HG02981 (cell line): ENCODE data around the gene SOCS1.
"Not testable (repeated sequence)": the region's sequence is repeated elsewhere in the genome, so short reads cannot be mapped to it uniquely, and the experiment has no call there.

ENCODE experiments used
- ATAC-seq: cut with Tn5 transposase; IDR thresholded peaks from one replicate; pipeline ENCODE4 v1.9.1; 2021; ENCODE audit warnings: mild to moderate bottlenecking, moderate library complexity; ENCODE audit not compliant: unreplicated experiment

SOCS1 gene, protein sequence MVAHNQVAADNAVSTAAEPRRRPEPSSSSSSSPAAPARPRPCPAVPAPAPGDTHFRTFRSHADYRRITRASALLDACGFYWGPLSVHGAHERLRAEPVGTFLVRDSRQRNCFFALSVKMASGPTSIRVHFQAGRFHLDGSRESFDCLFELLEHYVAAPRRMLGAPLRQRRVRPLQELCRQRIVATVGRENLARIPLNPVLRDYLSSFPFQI

DNA sequence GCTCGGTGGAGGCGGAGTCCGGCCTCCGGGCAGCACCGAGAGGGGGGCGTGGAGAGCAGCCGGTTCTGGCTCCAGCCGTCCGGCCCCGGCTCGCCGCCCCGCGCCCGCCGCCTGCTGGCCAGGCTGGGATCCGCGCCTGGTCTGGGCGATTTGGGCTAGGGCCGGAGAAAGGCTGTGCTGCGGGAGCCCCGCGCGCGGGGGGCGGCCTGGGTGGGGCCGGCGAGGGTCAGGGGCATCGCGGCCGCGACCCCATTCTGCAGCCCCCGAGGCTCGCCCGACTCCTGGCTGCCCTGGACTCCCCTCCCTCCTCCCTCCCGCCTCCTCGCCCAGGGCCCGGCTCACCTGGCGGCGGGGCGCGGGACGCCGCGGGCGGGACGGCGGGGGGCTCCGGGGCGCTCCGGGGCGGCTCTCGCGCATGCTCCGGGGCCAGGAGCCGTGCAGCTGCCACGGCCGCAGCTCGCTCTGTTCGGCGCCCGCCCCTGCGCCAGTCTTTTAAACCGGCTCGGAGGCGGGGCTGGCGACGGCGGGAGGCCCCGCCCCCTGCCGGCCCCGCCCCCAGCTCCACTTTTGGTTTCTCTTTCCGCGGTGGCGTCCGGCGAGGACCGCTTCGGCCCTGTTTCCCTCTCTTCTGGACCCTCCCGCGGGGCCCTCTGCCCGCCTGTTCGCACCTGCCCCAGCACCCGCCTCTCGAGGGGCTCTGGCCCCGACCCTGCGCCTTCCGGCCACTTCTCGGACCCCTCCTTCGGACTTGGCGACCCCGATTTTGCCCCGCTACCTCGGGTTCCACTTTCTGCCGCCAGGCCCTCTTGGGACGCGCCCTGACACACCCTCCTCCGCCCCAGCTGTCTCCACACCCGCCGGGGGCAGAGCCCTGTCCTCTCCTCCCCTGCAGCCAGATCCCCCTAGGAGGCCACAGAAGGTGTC is at the start of gene SOCS1:
SOCS1 (minus strand) TSS at position 468 of the 924 bp plus-strand sequence. CDS start 726 bp downstream, outside the sequence.
- peak; percentile 49 for ATAC-seq

DNA sequence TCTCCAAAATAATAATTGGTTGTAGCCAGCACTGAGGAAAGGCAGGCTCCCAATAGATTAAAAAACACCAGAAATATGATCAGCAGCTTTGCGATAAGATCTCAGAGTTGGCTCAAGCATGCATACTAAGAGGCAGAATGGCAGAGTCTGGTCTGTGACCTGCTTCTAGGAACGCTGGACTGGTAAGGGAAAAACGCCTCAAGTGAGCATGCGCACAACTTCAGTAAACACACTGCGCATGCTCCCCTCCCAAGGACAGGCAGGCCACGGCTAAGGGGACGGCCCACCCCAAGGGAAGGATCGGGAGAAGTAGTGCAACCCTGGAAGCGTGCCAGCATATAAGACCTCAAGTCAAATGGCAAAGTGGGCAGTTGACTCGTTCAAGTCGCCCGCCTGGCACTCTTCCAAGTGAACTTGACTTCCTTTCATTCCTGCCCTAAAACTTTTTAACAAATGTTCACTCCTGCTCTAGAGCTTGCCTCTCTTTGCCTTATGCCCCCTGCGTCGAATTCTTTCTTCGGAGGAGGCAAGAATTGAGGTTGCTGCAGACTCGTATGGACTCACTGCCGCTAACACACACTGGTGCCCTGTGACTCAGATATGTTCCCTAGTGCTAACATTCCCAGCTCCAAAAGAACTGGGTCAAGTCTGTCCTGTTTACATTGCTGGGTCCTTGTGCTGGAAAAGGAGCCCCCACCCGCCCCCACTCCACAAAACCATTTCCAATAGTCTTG is 47.6 kb upstream of the SOCS1 start:
- ATAC-seq = no peak

DNA sequence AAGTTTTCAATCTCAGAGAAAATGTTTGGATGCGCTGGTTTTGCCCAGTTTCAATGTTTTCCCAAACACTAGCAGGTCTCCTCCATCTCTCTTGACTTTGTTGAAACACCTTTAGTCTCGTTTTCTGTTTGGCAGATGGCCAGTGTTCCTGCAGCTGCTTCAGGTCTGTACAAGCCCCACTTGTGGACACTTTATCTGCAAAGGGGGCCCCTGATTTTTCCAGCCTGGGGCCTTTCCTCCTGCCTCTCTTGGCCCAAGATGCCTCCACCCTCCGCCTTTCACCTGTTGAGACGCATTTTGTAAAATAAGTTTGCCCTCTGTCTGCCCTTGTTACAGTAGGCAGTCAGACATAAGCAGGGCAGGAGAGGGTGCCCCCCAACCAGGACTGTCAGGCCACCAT is 47.0 kb upstream of the SOCS1 start:
- ATAC-seq = no peak

DNA sequence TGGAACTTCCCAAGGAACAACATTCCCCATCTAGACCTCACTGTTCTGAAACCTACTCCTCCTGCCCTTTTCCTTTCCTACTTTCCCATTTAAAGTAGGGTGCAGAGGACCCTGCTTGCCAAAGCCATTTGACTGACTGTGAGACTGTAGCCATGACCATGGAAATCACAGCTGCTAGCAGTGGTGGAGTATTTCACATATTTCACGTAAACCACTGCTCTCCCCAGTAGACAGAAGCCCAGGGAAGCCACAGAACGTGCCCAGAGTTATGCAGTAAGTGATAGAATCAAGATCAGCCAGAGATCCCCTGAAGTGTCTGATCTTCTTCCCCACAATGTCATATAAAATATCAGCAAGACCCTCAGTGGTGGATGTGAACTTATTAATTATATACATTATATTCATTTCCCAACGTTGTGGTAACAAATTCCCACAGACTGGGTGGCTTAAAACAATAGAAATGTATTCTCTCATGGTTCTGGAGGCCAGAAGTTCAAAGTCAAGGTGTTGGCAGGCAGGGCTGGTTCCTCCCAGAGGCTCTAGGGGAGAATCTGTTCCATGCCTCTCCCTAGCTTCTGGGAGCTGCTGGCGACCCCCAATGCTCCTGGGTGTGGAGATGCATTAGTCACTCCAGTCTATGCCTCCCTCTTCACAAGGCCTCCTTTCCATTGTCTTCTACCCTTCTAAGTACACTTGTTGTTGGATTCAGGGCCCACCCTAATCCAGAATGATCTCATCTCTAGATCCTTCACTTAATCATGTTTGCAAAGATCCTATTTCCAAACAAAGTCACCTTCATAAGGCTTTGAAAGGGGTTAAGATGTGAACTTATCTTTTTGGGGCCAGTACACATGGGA is 45.9 kb upstream of the SOCS1 start:
- no peak for ATAC-seq

DNA sequence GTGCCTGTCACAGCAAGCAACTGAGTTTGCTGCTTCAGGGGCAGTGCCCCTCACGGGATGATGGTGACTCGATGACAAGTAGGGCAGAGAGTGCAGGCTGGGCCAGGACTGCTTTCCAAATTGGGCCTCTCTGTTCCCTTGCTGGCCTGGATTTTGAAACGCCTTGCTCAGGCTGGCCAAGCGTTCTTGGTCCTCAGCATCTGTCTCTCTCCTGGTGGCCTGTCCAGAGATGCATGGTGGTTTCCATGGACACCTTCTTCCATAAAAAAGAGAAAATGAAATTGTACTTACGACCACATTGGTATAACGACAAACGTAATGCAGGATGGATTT is 44.5 kb upstream of the SOCS1 start:
- ATAC-seq = no peak

DNA sequence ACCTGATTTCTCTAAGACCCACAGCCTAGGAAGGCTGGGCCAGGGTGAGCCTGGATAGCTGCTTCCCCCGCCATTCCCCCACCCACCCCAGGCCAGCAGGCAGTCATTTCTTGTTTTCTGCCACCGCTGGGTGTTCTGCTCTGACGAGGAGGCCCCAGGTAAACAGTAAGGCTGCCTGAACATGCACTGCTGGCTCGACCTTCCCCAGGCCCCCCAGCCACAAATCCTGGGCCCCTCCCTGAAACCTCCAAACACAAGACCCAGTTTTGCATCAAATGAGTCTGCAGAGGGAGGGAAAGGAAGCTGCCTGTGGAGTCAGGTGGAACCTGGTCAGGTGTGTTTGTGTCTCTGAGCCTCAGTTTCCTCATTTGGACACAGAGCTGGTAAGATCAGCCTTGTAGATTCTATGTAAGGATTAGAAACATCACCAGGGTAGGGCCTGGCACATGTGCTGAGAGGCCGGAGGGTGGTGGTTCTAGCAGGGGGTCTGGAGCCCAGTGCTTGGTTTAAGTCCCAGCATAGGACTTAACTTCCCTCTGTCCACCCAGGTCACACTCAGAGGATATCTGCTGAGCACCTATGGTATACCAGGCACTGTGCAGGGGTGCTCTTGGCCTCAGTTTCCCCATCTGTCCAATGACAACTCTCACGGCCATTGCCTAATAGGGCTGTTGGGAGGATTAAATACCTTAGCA is 44.0 kb upstream of the SOCS1 start:
- no peak for ATAC-seq

DNA sequence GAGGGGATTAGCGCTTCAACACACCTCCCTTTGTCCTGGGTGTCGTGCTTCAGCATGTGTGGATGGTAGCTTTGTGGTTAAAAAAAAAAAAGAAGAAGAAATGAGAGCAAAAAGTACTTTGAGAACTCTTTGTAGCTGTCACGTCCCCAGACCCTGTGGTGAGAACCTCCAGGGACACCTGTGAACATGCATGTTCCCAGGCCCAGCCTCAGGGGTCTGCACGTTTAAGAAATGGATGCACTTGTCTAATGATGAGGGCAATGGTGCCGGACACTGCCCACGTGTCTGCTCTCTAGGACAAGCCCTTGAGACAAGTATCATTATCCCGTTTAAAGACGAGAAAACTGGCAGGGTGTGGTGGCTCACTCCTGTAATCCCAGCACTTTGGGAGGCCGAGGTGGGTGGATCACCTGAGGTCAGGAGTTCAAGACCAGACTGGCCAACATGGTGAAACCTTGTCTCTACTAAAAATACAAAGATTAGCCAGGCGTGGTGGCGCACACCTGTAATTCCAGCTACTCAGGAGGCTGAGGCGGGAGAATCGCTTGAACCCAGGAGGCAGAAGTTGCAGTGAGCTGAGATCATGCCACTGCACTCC is 43.0 kb upstream of the SOCS1 start:
- ATAC-seq = not testable (repeated sequence)

DNA sequence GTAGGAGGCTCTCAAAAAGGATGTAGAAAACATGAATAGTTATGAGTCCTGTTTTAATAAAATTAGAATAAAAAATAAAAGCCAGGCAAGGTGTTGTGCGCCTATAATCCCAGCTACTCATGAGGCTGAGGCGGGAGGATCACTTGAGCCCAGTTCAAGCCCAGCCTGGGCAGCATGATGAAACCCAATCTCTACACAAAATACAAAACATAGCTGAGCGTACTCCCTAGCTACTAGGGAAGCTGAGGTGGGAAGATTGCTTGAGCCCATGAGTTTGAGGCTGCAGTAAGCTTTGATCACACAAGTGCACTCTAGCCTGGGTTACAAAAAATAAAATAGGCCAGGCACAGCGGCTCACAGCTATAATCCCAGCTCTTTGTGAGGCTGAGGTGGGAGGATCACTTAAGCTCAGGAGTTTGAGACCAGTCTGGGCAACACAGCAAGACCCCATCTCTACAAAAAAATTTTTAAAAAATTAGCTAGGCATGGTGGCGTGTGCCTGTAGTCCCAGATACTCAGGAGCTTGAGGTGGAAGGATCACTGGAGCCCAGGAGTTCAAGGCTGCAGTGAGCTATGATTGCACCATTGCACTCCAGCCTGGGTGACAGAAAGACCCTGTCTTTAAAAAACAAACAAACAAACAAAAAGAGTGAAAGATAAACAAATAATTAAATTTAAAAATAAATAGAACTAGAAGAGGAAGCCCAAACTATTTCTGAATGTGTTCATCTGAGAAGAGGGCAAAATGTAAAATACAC is 42.3 kb upstream of the SOCS1 start:
- ATAC-seq = no peak

DNA sequence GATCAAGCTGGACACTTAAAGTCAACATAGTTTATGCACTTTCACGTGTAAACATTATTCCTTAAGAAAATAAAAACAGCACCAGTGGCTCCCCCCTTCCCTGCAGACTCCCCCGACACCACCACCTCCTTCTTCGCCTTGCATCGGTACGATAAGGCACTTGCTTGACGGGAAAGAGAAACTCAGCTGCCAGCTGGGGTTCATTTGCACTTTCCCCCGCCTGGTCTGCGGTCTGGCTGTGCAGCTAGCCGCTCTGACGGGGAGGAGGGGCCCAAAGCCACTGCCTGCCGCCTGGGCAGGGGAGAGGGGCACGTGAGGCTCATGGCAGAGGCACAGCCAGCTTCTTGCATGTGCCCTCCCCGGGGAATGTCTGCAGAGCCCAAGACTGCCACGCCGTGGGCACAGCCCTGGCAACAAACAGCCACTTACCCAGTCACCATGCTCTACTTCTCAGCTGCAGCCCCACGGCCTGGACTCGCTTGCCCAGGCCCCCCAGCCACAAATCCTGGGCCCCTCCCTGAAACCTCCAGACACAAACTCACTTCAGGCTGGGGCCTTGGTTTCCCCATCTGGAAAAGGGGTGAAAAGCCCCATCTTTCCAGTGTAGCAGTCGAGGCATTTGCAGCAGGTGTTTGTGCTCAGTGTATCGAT is 41.6 kb upstream of the SOCS1 start:
- ATAC-seq = peak; percentile 70

DNA sequence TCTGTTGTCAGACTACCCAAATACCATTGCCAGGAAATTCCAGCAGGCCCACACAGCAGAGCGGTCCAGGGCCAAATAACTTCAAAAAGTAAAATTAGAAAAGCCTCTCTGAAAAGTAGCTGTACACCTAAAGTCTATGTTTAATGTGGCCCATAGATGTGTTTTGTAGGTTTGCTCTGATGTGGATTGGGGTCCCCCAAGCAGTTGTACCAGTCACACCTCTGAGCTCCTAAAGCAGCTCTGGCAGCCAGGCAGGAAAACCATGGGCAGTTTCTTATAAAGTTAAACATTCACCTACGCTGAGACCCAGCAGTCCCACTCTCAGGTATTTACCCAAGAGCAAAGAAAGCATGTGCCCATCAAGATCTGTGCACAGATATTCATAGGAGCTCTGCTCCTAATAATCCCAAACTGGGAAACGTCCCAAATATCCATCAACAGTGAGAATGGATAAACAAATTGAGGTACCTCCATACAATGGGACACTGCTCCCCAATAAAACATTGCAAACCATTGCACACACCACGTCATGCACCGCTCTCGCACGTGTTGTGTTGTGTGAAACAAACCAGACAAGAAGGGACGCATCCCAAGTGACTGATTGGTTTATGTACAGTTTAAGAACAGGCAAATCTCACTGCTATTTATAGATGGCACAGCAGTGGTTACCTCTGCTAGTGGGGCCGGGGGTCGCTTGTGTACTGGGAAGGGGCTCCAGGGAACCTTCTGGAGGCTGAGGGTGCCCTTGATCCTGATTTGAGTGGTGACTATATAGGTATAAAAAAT is 40.9 kb upstream of the SOCS1 start:
- peak; percentile 23 for ATAC-seq

DNA sequence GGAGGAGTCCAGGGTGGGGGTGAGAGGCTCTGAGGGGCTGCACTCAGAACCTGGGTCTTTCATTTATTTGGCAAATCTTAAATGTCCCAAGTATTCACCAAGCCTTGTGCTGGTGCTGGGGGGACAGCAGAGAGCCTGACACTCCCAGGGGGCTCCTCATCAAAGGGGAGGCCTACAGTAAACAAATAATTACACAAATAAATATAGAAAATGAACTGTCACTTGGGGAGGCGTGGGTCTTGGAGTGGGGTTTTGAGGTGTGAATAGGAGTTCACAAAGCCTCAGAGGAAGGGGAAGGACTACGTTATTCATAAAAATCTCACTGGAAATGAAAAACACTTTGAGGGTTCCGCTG is 40.3 kb upstream of the SOCS1 start:
- no peak for ATAC-seq

DNA sequence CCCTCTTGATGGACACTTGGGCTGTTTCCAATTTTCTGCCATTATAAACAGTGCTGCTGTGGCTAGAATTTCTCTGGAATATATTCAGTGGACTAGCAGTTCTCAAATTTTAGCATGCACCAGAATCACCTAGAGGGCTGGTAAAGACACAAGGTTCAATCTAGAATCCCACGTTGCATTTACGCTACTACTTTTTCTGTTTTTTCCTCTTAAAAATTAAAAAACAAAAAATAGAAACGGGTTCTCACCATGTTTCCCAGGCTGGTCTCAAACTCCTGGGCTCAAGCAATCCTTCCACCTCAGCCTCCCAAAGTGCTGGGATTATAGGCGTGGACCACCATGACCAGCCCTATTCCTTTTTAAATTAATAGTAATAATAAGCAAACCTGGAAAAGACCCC is 39.7 kb upstream of the SOCS1 start:
- ATAC-seq = no peak

DNA sequence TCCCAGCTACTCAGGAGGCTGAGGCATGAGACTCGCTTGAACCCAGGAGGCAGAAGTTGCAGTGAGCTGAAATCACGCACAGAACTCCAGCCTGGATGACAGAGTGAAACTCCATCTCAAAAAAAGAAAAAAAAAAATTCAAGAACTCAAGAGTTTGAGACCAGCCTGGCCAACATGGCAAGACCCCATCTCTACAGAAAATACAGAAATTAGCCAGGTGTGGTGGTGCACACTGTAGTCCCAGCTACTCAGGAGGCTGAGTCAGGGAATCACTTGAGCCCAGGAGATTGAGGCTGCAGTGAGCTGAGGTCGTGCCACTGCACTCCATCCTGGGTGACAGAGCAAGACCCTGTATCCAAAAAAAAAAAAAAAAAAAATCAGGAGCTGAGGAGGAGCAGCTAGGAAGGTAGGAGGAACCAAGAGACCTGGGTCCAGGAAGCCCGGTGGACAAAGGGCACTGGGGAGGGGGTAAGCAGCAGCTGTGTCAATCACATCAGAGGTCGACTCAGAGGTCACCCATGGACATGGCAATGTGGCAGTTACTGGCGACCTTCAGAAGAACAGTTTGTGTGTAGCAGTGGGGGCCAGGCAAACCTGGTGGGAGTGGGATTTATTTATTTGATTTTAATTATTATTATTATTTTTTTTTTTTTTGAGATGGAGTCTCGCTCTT is 36.2 kb upstream of the SOCS1 start:
- no peak for ATAC-seq

DNA sequence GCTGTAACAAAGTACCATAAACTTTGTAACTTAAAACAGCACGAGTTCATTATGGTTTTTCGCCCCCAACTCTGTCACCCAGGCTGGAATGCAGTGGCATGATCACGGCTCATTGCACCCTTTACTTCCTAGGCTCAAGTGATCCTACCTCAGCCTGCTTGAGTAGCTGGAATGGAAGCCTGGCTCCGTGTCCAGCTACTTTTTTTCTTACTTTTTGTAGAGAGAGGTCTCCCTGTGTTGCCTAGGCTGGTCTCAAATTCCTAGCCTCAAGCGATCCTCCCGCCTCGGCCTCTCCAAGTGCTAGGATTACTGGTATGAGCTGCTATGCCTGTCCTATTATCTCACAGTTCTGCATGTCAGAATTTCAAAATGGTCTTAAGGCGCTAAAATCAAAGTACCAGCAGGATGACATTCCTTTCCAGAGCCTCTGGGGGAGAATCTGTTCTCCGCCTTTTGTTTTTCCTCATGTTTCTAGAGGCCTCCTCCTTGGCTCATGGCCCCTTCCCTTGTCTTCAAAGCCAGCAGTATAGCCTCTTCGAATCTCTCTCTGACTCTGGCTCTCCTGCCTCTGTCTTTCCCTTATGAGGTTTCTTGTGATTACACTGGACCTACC is 35.2 kb upstream of the SOCS1 start:
- no peak for ATAC-seq

DNA sequence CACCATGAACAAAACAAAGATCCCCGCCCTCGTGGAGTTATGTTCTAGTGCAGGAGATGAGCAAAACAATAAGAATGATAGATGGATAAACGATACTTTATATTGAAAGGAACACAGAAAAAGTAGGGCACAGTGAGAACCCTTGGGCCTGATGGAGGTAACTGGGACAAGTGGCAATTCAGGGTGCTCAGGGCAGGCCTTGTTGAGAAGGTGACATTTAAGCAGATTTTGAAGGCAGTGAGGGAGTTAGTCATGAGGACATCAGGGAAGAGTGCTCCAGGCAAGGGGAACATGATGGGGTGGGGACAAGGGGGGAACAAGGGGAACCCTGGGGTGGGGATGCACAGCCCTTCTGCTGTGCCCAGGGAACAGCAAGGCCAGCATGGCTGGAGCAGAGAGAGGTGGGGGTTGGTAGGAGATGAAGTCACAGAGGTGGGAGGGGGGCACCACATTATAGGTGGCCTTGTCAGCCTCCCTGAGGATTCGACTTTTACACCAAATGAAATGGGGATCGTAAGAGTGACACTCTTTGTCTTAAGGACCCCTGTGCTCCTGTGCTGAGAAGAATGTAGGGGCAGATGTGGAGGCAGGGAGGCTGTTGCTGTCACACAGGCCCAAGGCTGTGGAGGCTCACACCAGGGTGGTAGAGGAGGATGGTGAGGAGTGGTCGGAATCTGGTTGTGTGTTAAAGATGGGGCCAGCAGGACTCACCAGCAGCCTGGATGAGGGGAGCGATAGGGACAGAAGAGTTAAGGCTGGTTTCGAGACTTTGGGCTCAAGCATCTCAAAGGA is 34.3 kb upstream of the SOCS1 start:
- ATAC-seq = no peak

DNA sequence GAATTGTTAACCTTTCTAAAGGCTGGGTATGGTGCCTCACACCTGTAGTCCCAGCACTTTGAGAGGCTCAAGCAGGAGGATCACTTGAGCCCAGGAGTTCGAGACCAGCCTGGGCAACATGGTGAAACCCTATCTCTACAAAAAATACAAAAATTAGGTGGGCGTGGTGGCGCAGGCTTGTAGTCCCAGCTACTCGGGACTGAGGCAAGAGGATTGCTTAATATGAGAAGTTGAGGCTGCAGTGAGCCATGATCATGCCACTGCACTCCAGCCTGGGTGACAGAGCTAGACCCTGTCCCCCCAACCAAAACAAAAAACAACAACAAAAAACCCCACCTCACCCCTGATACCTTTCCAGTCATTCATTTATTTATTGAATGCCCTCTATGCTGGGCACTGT is 33.7 kb upstream of the SOCS1 start:
- not testable (repeated sequence) for ATAC-seq
